Esophagus squamous epithelium (tissue), 4 donors: ENCODE measurements around the gene TSPAN31.

Source experiments
- POLR2A ChIP-seq, 4 donors: fragments of 450-650 bp; IDR thresholded peaks; one replicate each; pipeline ENCODE4 v1.6.1; 2017; ENCODE audit warnings: antibody characterized with exemption in 4 of 4, mild to moderate bottlenecking in 4 of 4, moderate library complexity in 3 of 4
- TF ChIP-seq, protein P1 (sequence below), 6 experiments: fragments of 450-650 bp in 4 of 6; fragments of 200-600 bp in 2 of 6; sonication (generic) in 2 of 6; IDR thresholded peaks; one replicate each; pipeline ENCODE4 v1.5.1; 2016 to 2019; ENCODE audit warnings: antibody characterized with exemption in 6 of 6, mild to moderate bottlenecking in 4 of 6, moderate library complexity in 4 of 6

DNA sequence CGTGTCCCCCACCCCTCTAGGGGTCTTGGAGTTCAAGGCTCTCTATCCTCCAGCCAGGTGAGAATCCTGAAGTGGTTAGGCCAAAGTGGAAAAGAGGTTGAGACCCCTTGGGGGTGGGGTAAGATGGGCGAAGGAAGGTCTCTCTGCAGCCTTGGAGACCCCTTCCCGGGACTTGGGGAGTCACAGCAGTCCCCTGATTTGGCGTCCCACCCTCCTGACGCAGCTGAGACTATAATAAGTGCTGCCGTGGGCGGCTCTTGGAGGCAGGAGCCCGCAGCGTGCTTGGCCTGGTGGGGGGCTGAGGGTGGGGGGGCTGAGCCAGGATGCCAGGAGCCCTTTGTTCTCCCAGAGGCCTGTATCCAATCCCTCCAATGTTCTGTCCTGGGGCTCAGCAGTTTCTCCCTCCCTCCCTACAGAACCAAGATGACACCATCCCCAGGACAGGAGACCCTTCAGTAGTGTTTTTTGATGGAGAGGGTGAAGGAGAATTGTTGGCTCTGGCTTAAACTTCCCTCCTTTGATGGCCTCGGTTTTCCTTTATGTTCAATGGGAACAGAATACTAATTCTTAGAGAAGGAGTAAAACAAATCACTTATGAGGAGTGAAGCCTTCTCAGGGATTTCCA is 4.8 kb upstream of the TSPAN31 start:
- TF ChIP-seq, protein P1, sequence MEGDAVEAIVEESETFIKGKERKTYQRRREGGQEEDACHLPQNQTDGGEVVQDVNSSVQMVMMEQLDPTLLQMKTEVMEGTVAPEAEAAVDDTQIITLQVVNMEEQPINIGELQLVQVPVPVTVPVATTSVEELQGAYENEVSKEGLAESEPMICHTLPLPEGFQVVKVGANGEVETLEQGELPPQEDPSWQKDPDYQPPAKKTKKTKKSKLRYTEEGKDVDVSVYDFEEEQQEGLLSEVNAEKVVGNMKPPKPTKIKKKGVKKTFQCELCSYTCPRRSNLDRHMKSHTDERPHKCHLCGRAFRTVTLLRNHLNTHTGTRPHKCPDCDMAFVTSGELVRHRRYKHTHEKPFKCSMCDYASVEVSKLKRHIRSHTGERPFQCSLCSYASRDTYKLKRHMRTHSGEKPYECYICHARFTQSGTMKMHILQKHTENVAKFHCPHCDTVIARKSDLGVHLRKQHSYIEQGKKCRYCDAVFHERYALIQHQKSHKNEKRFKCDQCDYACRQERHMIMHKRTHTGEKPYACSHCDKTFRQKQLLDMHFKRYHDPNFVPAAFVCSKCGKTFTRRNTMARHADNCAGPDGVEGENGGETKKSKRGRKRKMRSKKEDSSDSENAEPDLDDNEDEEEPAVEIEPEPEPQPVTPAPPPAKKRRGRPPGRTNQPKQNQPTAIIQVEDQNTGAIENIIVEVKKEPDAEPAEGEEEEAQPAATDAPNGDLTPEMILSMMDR (IDR thresholded peaks at IDR 0.05): no peak
- TF ChIP-seq POLR2A (IDR thresholded peaks at IDR 0.05): no peak
